ENCODE data around the gene GARIN3.

GRCh38 chr5:157196045-157196444 is 30.0 kb upstream of the GARIN3 start:
- TF ChIP-seq CTCF (IDR thresholded peaks at IDR 0.05; ENCODE audit: low read length) (no peak), EZH2 (optimal IDR thresholded peaks at IDR 0.05; ENCODE audit: low read depth, low read length) (no peak)

All from MM.1S (cell line).